ENCODE results near the gene SRGN. TPM values are rescaled to one million over a fixed set of nuclear protein-coding genes. Genes with fewer than 3 reads are reported as not detected.

SRGN gene
- total and polyA plus RNA-seq, 2 of the 8 experiments (the other 6 are each of a cell fraction or from before 2014, with no cell fraction given): 0.06 TPM; not detected in 1

DNA sequence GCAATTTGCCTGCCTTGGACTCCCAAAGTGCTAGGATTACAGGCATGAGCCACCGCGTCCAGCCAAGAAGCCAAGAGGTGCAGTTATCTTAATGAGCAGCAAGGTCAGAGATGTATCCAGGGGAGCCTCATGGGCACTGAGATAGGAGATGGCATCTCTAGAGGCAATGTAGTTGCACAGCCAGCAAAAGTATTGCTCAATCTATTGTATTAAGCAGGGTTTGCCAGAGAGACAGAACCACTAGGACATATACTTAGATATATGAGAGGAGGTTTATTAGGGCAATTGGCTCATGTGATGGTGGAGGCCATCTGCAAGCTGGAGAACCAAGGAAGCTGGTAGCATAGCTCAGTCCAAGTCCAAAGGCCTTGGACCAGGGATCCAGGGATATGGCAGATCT lies 19.8 kb downstream of the SRGN start:
- DNase-seq (ENCODE audit: low read depth in 1 of 2, low spot score in 2 of 2) (no peak), FAIRE-seq (no peak)
- Histone ChIP-seq H3K4me3 (ENCODE audit: extremely low read depth in 1 of 4, insufficient read depth in 2 of 4, low read depth in 3 of 4, low read length in 4 of 4) (no peak overlapping the region), H2BK5ac (ENCODE audit: low read depth, low read length) (no peak overlapping the region), H3K23me2 (ENCODE audit: low read depth, low read length) (no peaks in the 10 kb centered on the region), H3K4me1 (replicated peaks in 1 of 4; ENCODE audit: control insufficient read depth in 3 of 4, insufficient read depth in 4 of 4, low read length in 3 of 4) (no peaks in the 10 kb centered on the region), H4K20me1 (replicated peaks in 1 of 2; ENCODE audit: control insufficient read depth in 1 of 2, insufficient read depth in 2 of 2, low read length in 2 of 2) (peaks cover 0 to 2% of the 10 kb centered on the region in 2 experiments), H3K9me3 (ENCODE audit: insufficient read depth in 2 of 2, low read depth in 1 of 2, low read length in 1 of 2) (no peaks in the 10 kb centered on the region), H4K5ac (ENCODE audit: insufficient read length, low read depth, low read length) (no peak overlapping the region), H2BK20ac (ENCODE audit: low read length) (no peak overlapping the region), H2AFZ (ENCODE audit: low read length) (no peak overlapping the region), H2BK12ac (ENCODE audit: low read depth, low read length) (no peak overlapping the region), H3K79me1 (ENCODE audit: low read depth, low read length) (no peaks in the 10 kb centered on the region), H3K79me2 (ENCODE audit: control insufficient read depth in 1 of 2, insufficient read depth in 2 of 2, low read length in 2 of 2) (no peaks in the 10 kb centered on the region), H3K4me2 (ENCODE audit: insufficient read depth in 1 of 2, low read depth in 2 of 2, low read length in 2 of 2) (no peak overlapping the region), H4K8ac (ENCODE audit: extremely low read depth, insufficient read depth, low read length) (no peak overlapping the region), H3K4ac (replicated peaks; ENCODE audit: insufficient read length, low read depth, low read length) (no peak overlapping the region), H4K91ac (replicated peaks; ENCODE audit: insufficient read length, low read length) (no peak overlapping the region), H2BK120ac (replicated peaks; ENCODE audit: low read depth, low read length) (no peak overlapping the region), H3K27me3 (replicated peaks in 1 of 4; ENCODE audit: control insufficient read depth in 3 of 4, extremely low read depth in 1 of 4, insufficient read depth in 3 of 4, low read length in 3 of 4) (no peaks in the 10 kb centered on the region), H2BK15ac (ENCODE audit: low read length) (no peak overlapping the region), H2AK5ac (ENCODE audit: low read depth, low read length) (no peak overlapping the region), H3K27ac (ENCODE audit: low read depth, low read length) (no peak overlapping the region), H3K14ac (ENCODE audit: insufficient read length) (no peak overlapping the region), H3K36me3 (ENCODE audit: control insufficient read depth in 2 of 4, insufficient read depth in 4 of 4, low read length in 3 of 4) (no peaks in the 10 kb centered on the region), H3K9ac (replicated peaks in 1 of 4; ENCODE audit: extremely low read depth in 1 of 4, low read depth in 3 of 4, low read length in 3 of 4) (no peak overlapping the region), H3K18ac (ENCODE audit: extremely low read depth, low read length) (no peak overlapping the region), H3K23ac (ENCODE audit: insufficient read length) (no peak overlapping the region), H3K56ac (replicated peaks; ENCODE audit: insufficient read length, low read depth, low read length) (no peak overlapping the region)
- POLR2A ChIA-PET (ENCODE audit: partially characterized antibody): no interaction called here
- WGBS, 2 experiments (ENCODE audit: extremely low coverage in 1 of 2, insufficient coverage in 1 of 2, insufficient read length in 1 of 2, insufficient replicate concordance in 2 of 2, low coverage in 1 of 2, low lambda C conversion rate in 2 of 2, missing lambda C conversion rate in 1 of 2): 96% methylated on average over 2 of the region's 2 CpGs; no CpG with 5 or more reads in 1 of the 2 experiments
- TF ChIP-seq, protein P1, sequence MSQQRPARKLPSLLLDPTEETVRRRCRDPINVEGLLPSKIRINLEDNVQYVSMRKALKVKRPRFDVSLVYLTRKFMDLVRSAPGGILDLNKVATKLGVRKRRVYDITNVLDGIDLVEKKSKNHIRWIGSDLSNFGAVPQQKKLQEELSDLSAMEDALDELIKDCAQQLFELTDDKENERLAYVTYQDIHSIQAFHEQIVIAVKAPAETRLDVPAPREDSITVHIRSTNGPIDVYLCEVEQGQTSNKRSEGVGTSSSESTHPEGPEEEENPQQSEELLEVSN (IDR thresholded peaks at IDR 0.05): no peak
- TF ChIP-seq SIRT6 (IDR thresholded peaks at IDR 0.05; ENCODE audit: low read length) (no peak), ASH2L (IDR thresholded peaks at IDR 0.05; ENCODE audit: low read length) (no peak)
- CTCF ChIA-PET (ENCODE audit: partially characterized antibody): interaction anchor here (1.2 kb wide), 1 partner anchor 12 kb away, joined by 3 read pairs; no protein-coding TSS in a partner anchor
